A549 (cell line): ENCODE measurements around the gene TSPAN1. TPM values are rescaled to one million over a fixed set of nuclear protein-coding genes. Genes with fewer than 3 reads are reported as not detected.

ENCODE experiments used
- ATAC-seq, 2 experiments: fragments of 200-7000 bp in 1 of 2; fragments of >200 bp in 1 of 2; cut with Nextera tagmentation in 1 of 2; cut with Tn5 transposase in 1 of 2; 3 replicates each; pipeline versions ENCODE4 v1.8.0 to v1.9.1; 2018 to 2020; ENCODE audit warnings: mild to moderate bottlenecking in 1 of 2, moderate library complexity in 1 of 2
- CTCF ChIA-PET: fragments of 300-600 bp; sonication (Branson Sonifier 250); formaldehyde crosslinking; extraction: SDS; loops from one replicate; lab custom pipeline; 2021; ENCODE audit warnings: antibody characterized with exemption, inconsistent platforms; lab: Yijun Ruan, JAX
- POLR2A ChIA-PET: fragments of 350-600 bp; formaldehyde crosslinking; extraction: SDS; loops from one replicate; lab custom pipeline; 2021; ENCODE audit warnings: antibody characterized with exemption, inconsistent platforms; lab: Yijun Ruan, JAX
- DNase-seq, 2 experiments: peaks; one replicate each; pipeline versions ENCODE4 v3.0.0 to v3.0.0-alpha.2; 2011 to 2016; ENCODE audit warnings: low read depth in 1 of 2, low spot score in 1 of 2
- FAIRE-seq: peaks from 2 replicates; lab custom pipeline; 2011; peaks lifted over from hg19 to GRCh38; lab: Jason Lieb, UNC
- H3K27ac ChIP-seq, 2 experiments: fragments of >200 bp; sonication (Bioruptor Twin); formaldehyde crosslinking; 3 replicates each; pipeline ENCODE4 v1.5.1; 2016 to 2017
- H3K4me1 ChIP-seq: fragments of >200 bp; sonication (Bioruptor Twin); formaldehyde crosslinking; 3 replicates; pipeline ENCODE4 v1.6.1; 2016
- H3K4me2 ChIP-seq: fragments of >200 bp; sonication (Bioruptor Twin); formaldehyde crosslinking; 3 replicates; pipeline ENCODE4 v1.6.1; 2016
- H3K4me3 ChIP-seq: fragments of >200 bp; sonication (Bioruptor Twin); formaldehyde crosslinking; 3 replicates; pipeline ENCODE4 v1.5.1; 2016
- H3K9me3 ChIP-seq: fragments of >200 bp; sonication (Bioruptor Twin); formaldehyde crosslinking; 3 replicates; pipeline ENCODE4 v1.6.1; 2016
- BHLHE40 ChIP-seq: IDR thresholded peaks from 2 replicates; pipeline ENCODE4 v1.6.1; 2012; ENCODE audit warnings: low read depth, low read length, inconsistent platforms
- CEBPB ChIP-seq, 2 experiments: fragments of >200 bp in 1 of 2; sonication (Bioruptor Twin) in 1 of 2; formaldehyde crosslinking in 1 of 2; IDR thresholded peaks; 2 replicates each; pipeline ENCODE4 v1.6.1; 2012 to 2016
- EHMT2 ChIP-seq: fragments of 200-600 bp; sonication (generic); IDR thresholded peaks from 2 replicates; pipeline ENCODE4 v1.6.1; 2016; ENCODE audit warnings: antibody characterized with exemption, low read depth, mild to moderate bottlenecking, moderate library complexity
- ESRRA ChIP-seq: fragments of 150-350 bp; IDR thresholded peaks from 2 replicates; pipeline ENCODE4 v1.6.1; 2014; ENCODE audit warnings: mild to moderate bottlenecking, low read length, borderline replicate concordance
- FOSB ChIP-seq: fragments of 250-450 bp; sonication (Bioruptor Pico); IDR thresholded peaks from 2 replicates; pipeline ENCODE4 v1.5.0; 2020; ENCODE audit warnings: mild to moderate bottlenecking, moderate library complexity
- FOXS1 ChIP-seq: fragments of 250-450 bp; sonication (Bioruptor Pico); IDR thresholded peaks from 2 replicates; pipeline ENCODE4 v1.5.0; 2020; ENCODE audit warnings: mild to moderate bottlenecking, moderate library complexity
- GATA3 ChIP-seq: IDR thresholded peaks from 2 replicates; pipeline ENCODE4 v1.6.1; 2012; ENCODE audit warnings: borderline replicate concordance
- HOXA7 ChIP-seq: fragments of 250-450 bp; sonication (Bioruptor Pico); IDR thresholded peaks from 2 replicates; pipeline ENCODE4 v1.5.0; 2020; ENCODE audit warnings: mild to moderate bottlenecking, moderate library complexity
- MAFK ChIP-seq: fragments of 450-650 bp; IDR thresholded peaks from 2 replicates; pipeline ENCODE4 v1.6.1; 2014; ENCODE audit not compliant: partially characterized antibody
- NFE2L2 ChIP-seq: fragments of 150-350 bp; conservative IDR thresholded peaks from 2 replicates; pipeline ENCODE4 v1.6.1; 2014; ENCODE audit warnings: low read length
- POLR2A ChIP-seq: IDR thresholded peaks from 2 replicates; pipeline ENCODE4 v1.6.1; 2012; ENCODE audit warnings: mild to moderate bottlenecking, low read length
- POLR2AphosphoS2 ChIP-seq: conservative IDR thresholded peaks from 2 replicates; pipeline ENCODE4 v1.6.1; 2012; ENCODE audit warnings: low read length, improper control_type of control experiment, inconsistent platforms
- RAD21 ChIP-seq, 2 experiments: fragments of >200 bp in 1 of 2; sonication (Bioruptor Twin) in 1 of 2; formaldehyde crosslinking in 1 of 2; IDR thresholded peaks in 1 of 2; conservative IDR thresholded peaks in 1 of 2; 2 replicates in 1 of 2; 3 replicates in 1 of 2; pipeline ENCODE4 v1.6.1; 2012 to 2018; ENCODE audit warnings: inconsistent platforms in 1 of 2
- RARB ChIP-seq: fragments of 250-450 bp; sonication (Bioruptor Pico); IDR thresholded peaks from 2 replicates; pipeline ENCODE4 v1.8.0; 2021; ENCODE audit warnings: mild to moderate bottlenecking, moderate library complexity
- RCOR1 ChIP-seq: fragments of 150-350 bp; IDR thresholded peaks from 2 replicates; pipeline ENCODE4 v1.6.1; 2014; ENCODE audit warnings: antibody characterized with exemption, low read length, low read depth
- RFX5 ChIP-seq: fragments of 450-650 bp; IDR thresholded peaks from 2 replicates; pipeline ENCODE4 v1.7.1; 2014; ENCODE audit warnings: antibody characterized with exemption, mild to moderate bottlenecking, moderate library complexity
- SREBF2 ChIP-seq: fragments of 450-650 bp; IDR thresholded peaks from 2 replicates; pipeline ENCODE4 v1.6.1; 2014; ENCODE audit warnings: mild to moderate bottlenecking, moderate library complexity
- TFCP2L1 ChIP-seq: fragments of 250-450 bp; sonication (Bioruptor Pico); IDR thresholded peaks from 2 replicates; pipeline ENCODE4 v1.5.0; 2021; ENCODE audit warnings: mild to moderate bottlenecking
- TP53 ChIP-seq: fragments of 250-450 bp; sonication (Bioruptor Pico); IDR thresholded peaks from 2 replicates; pipeline ENCODE4 v1.5.0; 2021; ENCODE audit warnings: mild to moderate bottlenecking, moderate library complexity
- ZFP36 ChIP-seq: fragments of 450-650 bp; IDR thresholded peaks from 2 replicates; pipeline ENCODE4 v1.6.1; 2014; ENCODE audit warnings: borderline replicate concordance; ENCODE audit not compliant: partially characterized antibody
- ZSCAN20 ChIP-seq: fragments of 250-450 bp; sonication (Bioruptor Pico); IDR thresholded peaks from 2 replicates; pipeline ENCODE4 v1.8.0; 2022; ENCODE audit warnings: mild to moderate bottlenecking, moderate library complexity
- WGBS: methylation state at CpG from one replicate; pipeline ENCODE4 v1.1.6; 2017; ENCODE audit errors: missing lambda C conversion rate; 5-methylcytosine and 5-hydroxymethylcytosine counted together
- polyA plus RNA-seq, 4 experiments: library from polyadenylated mRNA; depleted of rRNA in 3 of 4; stranded (reverse); fragments of >200 nt; fragmentation: RNase III in 1 of 4; extraction: RNeasy Plus Mini Kit Qiagen cat#74134 plus additional on column Dnase treatment in 1 of 4; gene quantifications; 2 replicates in 3 of 4; 3 replicates in 1 of 4; pipeline ENCODE4 v1.2.3, GENCODE V29; 2011 to 2017
- TF ChIP-seq, protein P1 (sequence below): IDR thresholded peaks from 2 replicates; pipeline ENCODE4 v1.6.1; 2012

TSPAN1 gene
- polyA plus RNA-seq, 2 of the 4 experiments (the other 2 are of a cell fraction), result 2.1 TPM

- TF ChIP-seq, protein P1, sequence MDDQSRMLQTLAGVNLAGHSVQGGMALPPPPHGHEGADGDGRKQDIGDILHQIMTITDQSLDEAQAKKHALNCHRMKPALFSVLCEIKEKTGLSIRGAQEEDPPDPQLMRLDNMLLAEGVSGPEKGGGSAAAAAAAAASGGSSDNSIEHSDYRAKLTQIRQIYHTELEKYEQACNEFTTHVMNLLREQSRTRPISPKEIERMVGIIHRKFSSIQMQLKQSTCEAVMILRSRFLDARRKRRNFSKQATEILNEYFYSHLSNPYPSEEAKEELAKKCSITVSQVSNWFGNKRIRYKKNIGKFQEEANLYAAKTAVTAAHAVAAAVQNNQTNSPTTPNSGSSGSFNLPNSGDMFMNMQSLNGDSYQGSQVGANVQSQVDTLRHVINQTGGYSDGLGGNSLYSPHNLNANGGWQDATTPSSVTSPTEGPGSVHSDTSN, result no peak
- TF ChIP-seq EHMT2 (no peak), RARB (no peak)
- TF ChIP-seq, all 56 proteins: peak for 0
Measured at GRCh38 chr1:46183926-46184557, 9.2 kb downstream of the TSPAN1 start (continued).

GRCh38 chr1:46184920-46185658, 10.2 kb downstream of the TSPAN1 start:
- peaks cover 38% of the 10 kb centered on the region for H3K4me1 ChIP-seq
- no peak overlapping the region for H3K4me3 ChIP-seq
- H3K27ac ChIP-seq, result peak overlapping the region in 1 of 2 experiments; percentile 91; a peak in 3 of 6 replicates
- H3K9me3 ChIP-seq, result no peaks in the 10 kb centered on the region
- DNase-seq (no peak), ATAC-seq (no peak), FAIRE-seq (no peak)
- POLR2A ChIA-PET, result no interaction called here
- H3K4me2 ChIP-seq, result no peak overlapping the region
- CTCF ChIA-PET, result interaction anchor here (4.7 to 14.4 kb wide), 2 partner anchors 39 to 148 kb away, joined by 39 to 181 read pairs; no protein-coding TSS in a partner anchor
- no peak for TF ChIP-seq MAFK
- TF ChIP-seq, all 56 proteins: peak for 0
- 90% methylated on average over 7 of the region's 7 CpGs for WGBS

- CTCF ChIA-PET, result interaction anchor here (0.6 kb wide), 1 partner anchor 91 kb away, joined by 3 read pairs; no protein-coding TSS in a partner anchor
- ATAC-seq (no peak), FAIRE-seq (no peak)
- POLR2A ChIA-PET, result interaction anchor here (0.7 kb wide), 1 partner anchor 144 kb away, joined by 6 read pairs; no protein-coding TSS in a partner anchor
- H3K27ac ChIP-seq, result no peak overlapping the region; a peak in 1 of 6 replicates
- no peaks in the 10 kb centered on the region for H3K9me3 ChIP-seq
- TF ChIP-seq POLR2A (no peak), SREBF2 (no peak), BHLHE40 (no peak), ZFP36 (no peak), FOXS1 (CRISPR knock-in tag) (no peak), GATA3 (no peak), TP53 (CRISPR knock-in tag) (no peak), RFX5 (no peak), HOXA7 (CRISPR knock-in tag) (no peak), ZSCAN20 (CRISPR knock-in tag) (no peak), POLR2AphosphoS2 (no peak), TFCP2L1 (CRISPR knock-in tag) (no peak), FOSB (CRISPR knock-in tag) (no peak), RCOR1 (no peak), CEBPB (IDR thresholded peaks at IDR 0.05) (no peak), ESRRA (no peak), NFE2L2 (no peak), RAD21 (conservative IDR thresholded peaks at IDR 0.05 in 1 of 2, IDR thresholded peaks at IDR 0.05 in 1 of 2) (no peak)
- TF ChIP-seq, all 56 proteins: peak for 0
- WGBS, result 82% methylated on average over 2 of the region's 2 CpGs
- no peak for DNase-seq
- Histone ChIP-seq H3K4me3 (no peak overlapping the region), H3K4me1 (peaks cover 32% of the 10 kb centered on the region), H3K4me2 (no peak overlapping the region)
Measured at GRCh38 chr1:46186076-46186475, 11.2 kb downstream of the TSPAN1 start.
